ENCODE data around the gene REPS1. TPM values are rescaled to one million over a fixed set of nuclear protein-coding genes. Genes with fewer than 3 reads are reported as not detected.

REPS1 gene
- total and polyA plus RNA-seq, 2 of the 13 experiments (the other 11 are each of a cell fraction or from before 2014, with no cell fraction given), result 36.4 to 38.3 TPM

DNA sequence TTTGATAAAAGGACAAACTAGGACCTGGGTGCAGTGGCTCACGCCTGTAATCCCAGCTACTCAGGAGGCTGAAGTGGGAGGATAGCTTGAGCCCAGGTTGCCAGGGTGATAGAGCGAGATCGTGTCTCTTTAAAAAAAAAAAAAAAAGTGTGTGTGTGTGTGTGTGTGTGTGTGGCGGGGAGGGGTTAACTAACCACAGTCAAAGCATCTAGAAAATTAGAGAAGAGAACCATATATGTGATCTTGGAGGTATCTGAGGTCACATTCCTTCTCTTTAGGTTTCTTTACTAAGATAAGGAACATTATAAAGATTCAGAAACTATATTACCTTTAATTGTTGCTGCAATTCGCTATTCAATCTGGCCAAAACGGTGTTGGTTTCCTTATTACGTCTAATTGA, 80.9 kb downstream of the REPS1 start (continued):
- TF ChIP-seq, protein P1, sequence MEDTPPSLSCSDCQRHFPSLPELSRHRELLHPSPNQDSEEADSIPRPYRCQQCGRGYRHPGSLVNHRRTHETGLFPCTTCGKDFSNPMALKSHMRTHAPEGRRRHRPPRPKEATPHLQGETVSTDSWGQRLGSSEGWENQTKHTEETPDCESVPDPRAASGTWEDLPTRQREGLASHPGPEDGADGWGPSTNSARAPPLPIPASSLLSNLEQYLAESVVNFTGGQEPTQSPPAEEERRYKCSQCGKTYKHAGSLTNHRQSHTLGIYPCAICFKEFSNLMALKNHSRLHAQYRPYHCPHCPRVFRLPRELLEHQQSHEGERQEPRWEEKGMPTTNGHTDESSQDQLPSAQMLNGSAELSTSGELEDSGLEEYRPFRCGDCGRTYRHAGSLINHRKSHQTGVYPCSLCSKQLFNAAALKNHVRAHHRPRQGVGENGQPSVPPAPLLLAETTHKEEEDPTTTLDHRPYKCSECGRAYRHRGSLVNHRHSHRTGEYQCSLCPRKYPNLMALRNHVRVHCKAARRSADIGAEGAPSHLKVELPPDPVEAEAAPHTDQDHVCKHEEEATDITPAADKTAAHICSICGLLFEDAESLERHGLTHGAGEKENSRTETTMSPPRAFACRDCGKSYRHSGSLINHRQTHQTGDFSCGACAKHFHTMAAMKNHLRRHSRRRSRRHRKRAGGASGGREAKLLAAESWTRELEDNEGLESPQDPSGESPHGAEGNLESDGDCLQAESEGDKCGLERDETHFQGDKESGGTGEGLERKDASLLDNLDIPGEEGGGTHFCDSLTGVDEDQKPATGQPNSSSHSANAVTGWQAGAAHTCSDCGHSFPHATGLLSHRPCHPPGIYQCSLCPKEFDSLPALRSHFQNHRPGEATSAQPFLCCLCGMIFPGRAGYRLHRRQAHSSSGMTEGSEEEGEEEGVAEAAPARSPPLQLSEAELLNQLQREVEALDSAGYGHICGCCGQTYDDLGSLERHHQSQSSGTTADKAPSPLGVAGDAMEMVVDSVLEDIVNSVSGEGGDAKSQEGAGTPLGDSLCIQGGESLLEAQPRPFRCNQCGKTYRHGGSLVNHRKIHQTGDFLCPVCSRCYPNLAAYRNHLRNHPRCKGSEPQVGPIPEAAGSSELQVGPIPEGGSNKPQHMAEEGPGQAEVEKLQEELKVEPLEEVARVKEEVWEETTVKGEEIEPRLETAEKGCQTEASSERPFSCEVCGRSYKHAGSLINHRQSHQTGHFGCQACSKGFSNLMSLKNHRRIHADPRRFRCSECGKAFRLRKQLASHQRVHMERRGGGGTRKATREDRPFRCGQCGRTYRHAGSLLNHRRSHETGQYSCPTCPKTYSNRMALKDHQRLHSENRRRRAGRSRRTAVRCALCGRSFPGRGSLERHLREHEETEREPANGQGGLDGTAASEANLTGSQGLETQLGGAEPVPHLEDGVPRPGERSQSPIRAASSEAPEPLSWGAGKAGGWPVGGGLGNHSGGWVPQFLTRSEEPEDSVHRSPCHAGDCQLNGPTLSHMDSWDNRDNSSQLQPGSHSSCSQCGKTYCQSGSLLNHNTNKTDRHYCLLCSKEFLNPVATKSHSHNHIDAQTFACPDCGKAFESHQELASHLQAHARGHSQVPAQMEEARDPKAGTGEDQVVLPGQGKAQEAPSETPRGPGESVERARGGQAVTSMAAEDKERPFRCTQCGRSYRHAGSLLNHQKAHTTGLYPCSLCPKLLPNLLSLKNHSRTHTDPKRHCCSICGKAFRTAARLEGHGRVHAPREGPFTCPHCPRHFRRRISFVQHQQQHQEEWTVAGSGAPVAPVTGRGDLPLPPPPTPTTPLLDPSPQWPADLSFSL (CRISPR knock-in tag; IDR thresholded peaks at IDR 0.05), result no peak
- TF ChIP-seq, protein P2, sequence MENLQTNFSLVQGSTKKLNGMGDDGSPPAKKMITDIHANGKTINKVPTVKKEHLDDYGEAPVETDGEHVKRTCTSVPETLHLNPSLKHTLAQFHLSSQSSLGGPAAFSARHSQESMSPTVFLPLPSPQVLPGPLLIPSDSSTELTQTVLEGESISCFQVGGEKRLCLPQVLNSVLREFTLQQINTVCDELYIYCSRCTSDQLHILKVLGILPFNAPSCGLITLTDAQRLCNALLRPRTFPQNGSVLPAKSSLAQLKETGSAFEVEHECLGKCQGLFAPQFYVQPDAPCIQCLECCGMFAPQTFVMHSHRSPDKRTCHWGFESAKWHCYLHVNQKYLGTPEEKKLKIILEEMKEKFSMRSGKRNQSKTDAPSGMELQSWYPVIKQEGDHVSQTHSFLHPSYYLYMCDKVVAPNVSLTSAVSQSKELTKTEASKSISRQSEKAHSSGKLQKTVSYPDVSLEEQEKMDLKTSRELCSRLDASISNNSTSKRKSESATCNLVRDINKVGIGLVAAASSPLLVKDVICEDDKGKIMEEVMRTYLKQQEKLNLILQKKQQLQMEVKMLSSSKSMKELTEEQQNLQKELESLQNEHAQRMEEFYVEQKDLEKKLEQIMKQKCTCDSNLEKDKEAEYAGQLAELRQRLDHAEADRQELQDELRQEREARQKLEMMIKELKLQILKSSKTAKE (CRISPR knock-in tag; IDR thresholded peaks at IDR 0.05; ENCODE audit: borderline replicate concordance), result no peak

DNA sequence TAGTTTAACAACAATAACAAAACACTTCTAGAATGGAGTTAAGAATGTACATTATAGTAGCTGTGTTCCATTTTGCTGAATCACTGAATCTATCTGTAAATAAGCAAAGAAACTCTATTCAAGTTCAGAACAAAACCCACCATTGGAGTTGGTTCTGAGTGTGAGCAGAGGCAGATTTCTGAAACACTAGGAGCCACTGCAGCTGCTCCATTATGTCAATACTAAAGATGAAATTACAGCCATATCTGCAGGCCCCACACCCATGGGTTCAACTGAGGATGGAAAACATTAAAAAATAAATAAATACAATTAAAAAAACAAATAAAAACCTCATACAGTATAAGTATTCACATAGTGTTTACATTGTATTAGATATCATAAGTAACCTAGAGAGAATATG, 91.0 kb downstream of the REPS1 start:
- POLR2A ChIA-PET, result no interaction called here
- CTCF ChIA-PET (ENCODE audit: low intra/inter-chr PET ratio, low total read pairs), result no interaction called here
- DNase-seq (ENCODE audit: low spot score) (no peak), FAIRE-seq (no peak), ATAC-seq (no peak)
- Histone ChIP-seq H3K4me3 (replicated peaks in 1 of 3; ENCODE audit: insufficient read depth in 1 of 3, low read depth in 2 of 3, low read length in 3 of 3) (no peak overlapping the region), H2AFZ (ENCODE audit: low read length) (no peak overlapping the region), H3K36me3 (replicated peaks in 1 of 2; ENCODE audit: control insufficient read depth in 1 of 2, insufficient read depth in 2 of 2, low read length in 2 of 2) (peaks cover 0 to 2% of the 10 kb centered on the region in 2 experiments; a peak in 3 of 5 replicates), H3K79me2 (ENCODE audit: insufficient read depth, low read length) (no peaks in the 10 kb centered on the region), H3K4me1 (ENCODE audit: insufficient read depth, low read length) (no peaks in the 10 kb centered on the region), H4K20me1 (ENCODE audit: insufficient read depth, low read length) (no peaks in the 10 kb centered on the region), H3K4me2 (ENCODE audit: low read depth, low read length) (no peak overlapping the region), H3K9ac (ENCODE audit: insufficient read depth, low read depth, low read length) (no peak overlapping the region), H3K27me3 (ENCODE audit: control insufficient read depth in 1 of 2, insufficient read depth in 2 of 2, low read length in 2 of 2) (no peaks in the 10 kb centered on the region; a peak in 1 of 5 replicates), H3K9me3 (ENCODE audit: low read length) (no peaks in the 10 kb centered on the region), H3K27ac (ENCODE audit: extremely low read length, insufficient read depth, low read length) (no peak overlapping the region)
- TF ChIP-seq, protein P3, sequence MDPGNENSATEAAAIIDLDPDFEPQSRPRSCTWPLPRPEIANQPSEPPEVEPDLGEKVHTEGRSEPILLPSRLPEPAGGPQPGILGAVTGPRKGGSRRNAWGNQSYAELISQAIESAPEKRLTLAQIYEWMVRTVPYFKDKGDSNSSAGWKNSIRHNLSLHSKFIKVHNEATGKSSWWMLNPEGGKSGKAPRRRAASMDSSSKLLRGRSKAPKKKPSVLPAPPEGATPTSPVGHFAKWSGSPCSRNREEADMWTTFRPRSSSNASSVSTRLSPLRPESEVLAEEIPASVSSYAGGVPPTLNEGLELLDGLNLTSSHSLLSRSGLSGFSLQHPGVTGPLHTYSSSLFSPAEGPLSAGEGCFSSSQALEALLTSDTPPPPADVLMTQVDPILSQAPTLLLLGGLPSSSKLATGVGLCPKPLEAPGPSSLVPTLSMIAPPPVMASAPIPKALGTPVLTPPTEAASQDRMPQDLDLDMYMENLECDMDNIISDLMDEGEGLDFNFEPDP (CRISPR knock-in tag; conservative IDR thresholded peaks at IDR 0.05), result no peak
- TF ChIP-seq AKAP8 (CRISPR knock-in tag; IDR thresholded peaks at IDR 0.05), result no peak
- TF ChIP-seq SMAD3 (CRISPR knock-in tag; IDR thresholded peaks at IDR 0.05), result no peak
- TF ChIP-seq, protein P4, sequence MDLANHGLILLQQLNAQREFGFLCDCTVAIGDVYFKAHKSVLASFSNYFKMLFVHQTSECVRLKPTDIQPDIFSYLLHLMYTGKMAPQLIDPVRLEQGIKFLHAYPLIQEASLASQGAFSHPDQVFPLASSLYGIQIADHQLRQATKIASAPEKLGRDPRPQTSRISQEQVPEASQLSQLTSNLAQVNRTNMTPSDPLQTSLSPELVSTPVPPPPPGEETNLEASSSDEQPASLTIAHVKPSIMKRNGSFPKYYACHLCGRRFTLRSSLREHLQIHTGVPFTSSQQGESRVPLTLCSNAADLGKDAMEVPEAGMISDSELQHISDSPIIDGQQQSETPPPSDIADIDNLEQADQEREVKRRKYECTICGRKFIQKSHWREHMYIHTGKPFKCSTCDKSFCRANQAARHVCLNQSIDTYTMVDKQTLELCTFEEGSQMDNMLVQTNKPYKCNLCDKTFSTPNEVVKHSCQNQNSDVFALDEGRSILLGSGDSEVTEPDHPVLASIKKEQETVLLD (CRISPR knock-in tag; IDR thresholded peaks at IDR 0.05; ENCODE audit: low read depth), result no peak
- TF ChIP-seq ZNF484 (CRISPR knock-in tag; IDR thresholded peaks at IDR 0.05; ENCODE audit: borderline replicate concordance, low read depth), result no peak
- no peak for TF ChIP-seq SETDB1 (CRISPR knock-in tag; IDR thresholded peaks at IDR 0.05; ENCODE audit: borderline replicate concordance)
- in situ Hi-C loops (cut with HindIII; ENCODE audit: extremely low pct_ligation_motif_present, low pct_unique_long_range_greater_than_20kb), result no loop called here
- no TSS peak for BruUV-seq (replicated peaks)
- intact Hi-C loops (cut with micrococcal nuclease; ENCODE audit: unreplicated experiment), result no loop called here
